ENCODE results near the gene ETV6.

ETV6 gene

GRCh38 chr12:11774821-11775220, 125.3 kb downstream of the ETV6 start:
- H3K36me3 Mint-ChIP-seq (ENCODE audit: low read depth): peaks cover 35% of the 10 kb centered on the region
- H3K9me3 Mint-ChIP-seq: no peaks in the 10 kb centered on the region
- H3K27me3 Mint-ChIP-seq: no peaks in the 10 kb centered on the region
- H3K4me3 Mint-ChIP-seq: no peak overlapping the region
- H3K4me1 Mint-ChIP-seq (ENCODE audit: low read depth): peaks cover 73% of the 10 kb centered on the region
- peak overlapping the region; percentile 22 for H3K27ac Mint-ChIP-seq

DNA sequence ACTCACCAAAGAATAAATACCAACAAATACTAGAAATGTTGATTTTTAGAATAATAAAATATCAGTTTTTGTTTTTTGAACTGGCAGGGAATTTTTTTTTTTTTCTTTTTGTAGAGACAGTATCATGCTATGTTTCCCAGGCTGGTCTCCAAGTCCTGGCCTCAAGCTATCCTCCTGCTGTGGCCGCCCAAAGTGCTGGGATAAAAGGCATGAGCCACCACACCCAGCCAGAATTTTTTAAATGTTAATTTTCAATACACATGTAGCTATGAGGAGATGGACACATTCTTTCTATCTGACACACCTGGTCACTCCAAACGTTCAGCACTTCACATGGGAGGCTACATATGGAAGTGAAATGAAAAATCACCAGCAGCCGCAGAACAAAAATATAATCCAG, 126.8 kb downstream of the ETV6 start:
- H3K9me3 Mint-ChIP-seq: no peaks in the 10 kb centered on the region
- H3K4me3 Mint-ChIP-seq: no peak overlapping the region
- H3K4me1 Mint-ChIP-seq (ENCODE audit: low read depth): peaks cover 73% of the 10 kb centered on the region
- H3K27me3 Mint-ChIP-seq: no peaks in the 10 kb centered on the region
- H3K27ac Mint-ChIP-seq: no peak overlapping the region
- H3K36me3 Mint-ChIP-seq (ENCODE audit: low read depth): peaks cover 23% of the 10 kb centered on the region

- peaks cover 18% of the 10 kb centered on the region for H3K36me3 Mint-ChIP-seq (ENCODE audit: low read depth)
- H3K4me1 Mint-ChIP-seq (ENCODE audit: low read depth): peaks cover 62% of the 10 kb centered on the region
- no peak overlapping the region for H3K4me3 Mint-ChIP-seq
- no peak overlapping the region for H3K27ac Mint-ChIP-seq
- no peaks in the 10 kb centered on the region for H3K27me3 Mint-ChIP-seq
- H3K9me3 Mint-ChIP-seq: no peaks in the 10 kb centered on the region
Observed at GRCh38 chr12:11777451-11777850, 128.0 kb downstream of the ETV6 start.

DNA sequence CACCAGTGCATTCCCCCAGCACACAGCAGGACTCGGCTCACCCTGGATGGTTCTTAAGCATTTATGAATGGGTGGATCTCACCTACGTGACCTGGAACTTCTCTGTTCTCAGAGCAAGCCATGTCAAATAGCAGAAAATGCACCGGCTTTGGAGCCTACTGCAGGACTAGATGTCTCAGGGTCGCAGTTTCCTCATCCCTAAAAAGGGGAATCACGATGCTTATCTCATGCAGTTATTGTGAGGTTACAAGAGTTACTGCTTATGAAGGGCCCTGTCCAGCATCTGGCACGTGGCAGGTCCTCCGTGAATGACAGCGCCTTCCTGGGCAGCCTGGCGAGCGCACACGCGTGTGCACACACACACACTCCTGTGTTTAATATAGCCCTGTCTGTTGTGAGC, 128.5 kb downstream of the ETV6 start:
- H3K27me3 Mint-ChIP-seq: no peaks in the 10 kb centered on the region
- no peak overlapping the region for H3K27ac Mint-ChIP-seq
- peaks cover 63% of the 10 kb centered on the region for H3K4me1 Mint-ChIP-seq (ENCODE audit: low read depth)
- no peaks in the 10 kb centered on the region for H3K9me3 Mint-ChIP-seq
- no peak overlapping the region for H3K4me3 Mint-ChIP-seq
- peaks cover 19% of the 10 kb centered on the region for H3K36me3 Mint-ChIP-seq (ENCODE audit: low read depth)

DNA sequence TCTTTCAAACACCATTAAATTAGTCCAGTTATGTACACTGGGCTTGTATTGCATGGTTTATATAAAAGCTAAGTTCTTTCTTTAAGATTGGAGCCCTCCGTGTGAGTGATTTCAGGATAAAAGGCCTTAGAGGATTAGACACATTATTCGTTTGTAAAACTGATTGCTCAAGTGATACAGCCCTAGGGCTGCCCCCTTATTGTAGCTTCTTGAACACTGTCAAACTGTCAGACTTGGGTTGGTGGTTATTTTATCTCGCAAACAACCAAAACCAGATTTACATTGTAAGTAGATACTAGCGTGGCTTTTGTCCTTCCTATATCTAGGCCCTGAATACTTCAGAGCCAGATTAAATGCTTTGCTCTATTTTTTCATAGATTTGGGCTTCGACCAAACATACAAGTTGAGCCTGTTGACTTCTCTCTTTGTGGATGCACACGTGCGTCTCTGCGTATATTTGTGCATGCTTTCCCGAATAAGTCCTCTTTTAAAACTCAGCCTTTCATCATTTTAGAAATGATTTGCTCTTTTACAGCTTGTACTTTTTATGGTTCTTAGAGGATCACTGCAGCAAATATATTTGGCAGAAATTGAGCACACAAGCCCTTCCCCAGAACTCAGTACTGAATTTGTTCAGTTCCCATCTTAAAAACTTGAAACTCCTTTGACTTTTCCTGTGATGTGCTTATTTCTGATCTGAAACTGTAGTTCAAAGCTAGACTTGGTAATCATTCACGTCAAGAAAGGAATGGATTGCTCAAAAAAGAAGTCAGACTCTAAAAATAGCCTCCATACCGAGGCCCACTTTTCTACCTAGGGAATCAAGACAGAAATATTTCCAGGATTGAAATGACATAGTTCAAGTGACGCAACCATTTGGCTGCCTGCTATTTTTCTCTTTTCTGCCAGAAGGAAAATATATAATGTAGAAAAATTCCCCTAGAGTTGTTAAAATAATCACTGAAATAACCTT, 129.5 kb downstream of the ETV6 start:
- H3K27me3 Mint-ChIP-seq: no peaks in the 10 kb centered on the region
- no peak overlapping the region for H3K4me3 Mint-ChIP-seq
- peaks cover 19% of the 10 kb centered on the region for H3K36me3 Mint-ChIP-seq (ENCODE audit: low read depth)
- H3K27ac Mint-ChIP-seq: peak overlapping the region; percentile 43
- H3K9me3 Mint-ChIP-seq: no peaks in the 10 kb centered on the region
- peaks cover 65% of the 10 kb centered on the region for H3K4me1 Mint-ChIP-seq (ENCODE audit: low read depth)

DNA sequence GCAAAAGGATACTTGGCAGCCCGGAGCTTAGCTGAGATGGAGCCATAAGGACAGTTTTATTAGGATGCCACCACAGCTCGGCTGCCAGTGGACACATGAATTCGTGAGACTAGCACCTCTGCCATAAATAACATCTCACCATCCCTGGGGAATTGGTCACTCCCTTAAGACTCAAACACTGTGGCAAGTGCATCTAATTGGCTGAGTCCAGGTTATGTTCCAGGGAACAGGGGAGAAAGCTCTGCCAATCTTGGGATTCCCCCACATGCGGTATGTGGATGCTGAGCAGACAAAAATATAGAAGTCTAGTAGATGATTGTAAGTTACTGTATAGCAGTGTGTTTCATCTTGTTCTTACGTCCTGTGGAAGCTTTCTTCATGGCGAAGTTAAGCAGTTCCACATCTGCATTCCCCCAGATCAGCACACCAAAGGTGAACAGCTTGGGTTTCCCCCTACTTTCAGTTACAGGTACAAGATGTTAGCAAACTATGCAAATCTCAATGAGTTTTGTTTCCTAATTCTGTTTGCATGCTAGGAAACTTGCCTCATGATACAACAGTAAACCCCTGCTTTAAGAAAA, 131.1 kb downstream of the ETV6 start:
- Mint-ChIP-seq H3K4me3 (no peak overlapping the region), H3K27ac (no peak overlapping the region), H3K4me1 (ENCODE audit: low read depth) (peaks cover 55% of the 10 kb centered on the region), H3K9me3 (no peaks in the 10 kb centered on the region), H3K27me3 (no peaks in the 10 kb centered on the region), H3K36me3 (ENCODE audit: low read depth) (peaks cover 17% of the 10 kb centered on the region)

GRCh38 chr12:11782914-11783420, 133.5 kb downstream of the ETV6 start:
- Mint-ChIP-seq H3K27ac (peak overlapping the region; percentile 28), H3K4me3 (no peak overlapping the region), H3K4me1 (ENCODE audit: low read depth) (peaks cover 54% of the 10 kb centered on the region), H3K36me3 (ENCODE audit: low read depth) (peaks cover 12% of the 10 kb centered on the region), H3K9me3 (no peaks in the 10 kb centered on the region), H3K27me3 (no peaks in the 10 kb centered on the region)

GRCh38 chr12:11785712-11786111, 136.2 kb downstream of the ETV6 start:
- Mint-ChIP-seq H3K36me3 (ENCODE audit: low read depth) (peaks cover 25% of the 10 kb centered on the region), H3K4me3 (no peak overlapping the region), H3K27me3 (no peaks in the 10 kb centered on the region), H3K27ac (no peak overlapping the region), H3K9me3 (no peaks in the 10 kb centered on the region), H3K4me1 (ENCODE audit: low read depth) (peaks cover 38% of the 10 kb centered on the region)

DNA sequence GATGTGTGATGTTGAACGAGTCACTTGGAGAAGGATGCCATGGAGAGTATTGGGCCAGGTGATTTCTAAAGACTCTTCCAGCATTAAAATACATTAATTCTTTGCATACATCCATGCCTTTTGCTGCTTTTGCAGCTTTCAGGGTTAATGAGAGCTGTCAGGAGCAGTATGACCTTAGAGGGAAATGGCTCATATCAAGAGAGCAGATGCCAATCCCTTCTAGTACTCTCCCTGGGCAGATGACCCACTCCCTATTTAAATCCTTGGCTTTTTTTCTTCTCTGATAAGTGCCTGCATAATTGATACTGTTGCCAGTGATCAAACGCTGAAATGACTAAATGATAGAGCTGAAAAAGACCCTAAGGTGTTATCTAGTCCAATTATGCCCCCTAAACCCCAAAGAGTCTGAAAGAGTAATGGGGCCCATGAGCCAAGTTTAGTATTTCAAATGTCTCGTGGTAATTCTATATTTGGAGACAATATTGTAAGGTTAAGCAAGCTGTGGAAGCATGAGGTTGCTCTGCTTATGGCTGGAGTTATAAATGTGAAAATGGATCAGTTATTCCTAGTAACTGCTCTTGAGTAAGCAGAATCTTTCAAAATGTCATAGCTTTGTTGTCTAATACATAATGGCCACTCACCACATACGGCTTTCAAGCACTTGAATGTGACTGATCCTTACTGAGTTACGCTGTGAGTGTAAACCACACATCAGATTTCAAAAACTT, 137.3 kb downstream of the ETV6 start:
- Mint-ChIP-seq H3K4me3 (no peak overlapping the region), H3K9me3 (no peaks in the 10 kb centered on the region), H3K27me3 (no peaks in the 10 kb centered on the region), H3K27ac (no peak overlapping the region), H3K4me1 (ENCODE audit: low read depth) (peaks cover 35% of the 10 kb centered on the region), H3K36me3 (ENCODE audit: low read depth) (peaks cover 34% of the 10 kb centered on the region)

- Mint-ChIP-seq H3K9me3 (no peaks in the 10 kb centered on the region), H3K36me3 (ENCODE audit: low read depth) (peaks cover 38% of the 10 kb centered on the region), H3K4me1 (ENCODE audit: low read depth) (peaks cover 35% of the 10 kb centered on the region), H3K27ac (no peak overlapping the region), H3K4me3 (no peak overlapping the region), H3K27me3 (no peaks in the 10 kb centered on the region)
Observed at GRCh38 chr12:11787437-11787836, 138.0 kb downstream of the ETV6 start.

DNA sequence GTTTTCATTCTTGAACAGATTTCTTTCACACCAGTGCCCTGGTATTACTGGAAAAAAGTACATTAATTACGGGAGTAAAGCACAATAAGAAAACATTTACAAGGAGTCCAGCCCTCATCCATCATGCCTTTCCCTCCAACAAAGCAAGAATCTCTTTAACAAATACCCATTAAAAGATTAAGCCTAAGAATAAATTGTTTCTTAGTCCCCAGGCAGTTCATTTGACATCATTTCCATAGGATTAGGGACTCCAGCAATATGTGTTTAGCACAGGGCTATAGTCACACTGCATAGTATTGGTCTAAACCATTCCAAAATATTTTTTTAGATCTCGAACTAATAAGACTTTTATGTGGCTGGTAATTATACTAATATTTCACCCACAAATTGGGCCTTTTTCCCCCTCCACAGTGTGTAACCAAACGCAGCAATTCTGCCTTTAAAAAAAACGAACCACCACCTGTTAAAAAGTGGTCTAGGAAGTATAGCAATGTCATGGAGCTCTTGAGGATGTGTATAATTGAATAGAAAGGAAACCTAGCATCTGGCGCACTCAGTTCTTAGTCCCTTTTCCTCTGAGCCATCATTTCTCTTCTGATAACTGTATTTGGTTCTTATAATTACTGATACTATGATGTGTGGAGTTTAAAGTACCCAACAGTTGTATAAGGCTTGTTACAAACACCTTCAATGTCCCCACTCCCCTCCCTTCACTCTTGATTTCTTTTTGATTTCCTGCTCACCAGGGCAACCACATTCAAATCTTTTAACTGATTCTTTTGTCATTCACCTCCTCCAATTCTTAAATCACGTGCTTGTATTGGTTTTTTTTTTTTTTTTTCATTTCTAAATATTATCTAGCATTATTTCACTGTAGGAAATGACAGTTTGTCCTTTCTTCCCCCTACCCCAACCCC, 138.7 kb downstream of the ETV6 start:
- Mint-ChIP-seq H3K27ac (no peak overlapping the region), H3K4me3 (no peak overlapping the region), H3K27me3 (no peaks in the 10 kb centered on the region), H3K4me1 (ENCODE audit: low read depth) (peaks cover 29% of the 10 kb centered on the region), H3K36me3 (ENCODE audit: low read depth) (peaks cover 32% of the 10 kb centered on the region), H3K9me3 (no peaks in the 10 kb centered on the region)

DNA sequence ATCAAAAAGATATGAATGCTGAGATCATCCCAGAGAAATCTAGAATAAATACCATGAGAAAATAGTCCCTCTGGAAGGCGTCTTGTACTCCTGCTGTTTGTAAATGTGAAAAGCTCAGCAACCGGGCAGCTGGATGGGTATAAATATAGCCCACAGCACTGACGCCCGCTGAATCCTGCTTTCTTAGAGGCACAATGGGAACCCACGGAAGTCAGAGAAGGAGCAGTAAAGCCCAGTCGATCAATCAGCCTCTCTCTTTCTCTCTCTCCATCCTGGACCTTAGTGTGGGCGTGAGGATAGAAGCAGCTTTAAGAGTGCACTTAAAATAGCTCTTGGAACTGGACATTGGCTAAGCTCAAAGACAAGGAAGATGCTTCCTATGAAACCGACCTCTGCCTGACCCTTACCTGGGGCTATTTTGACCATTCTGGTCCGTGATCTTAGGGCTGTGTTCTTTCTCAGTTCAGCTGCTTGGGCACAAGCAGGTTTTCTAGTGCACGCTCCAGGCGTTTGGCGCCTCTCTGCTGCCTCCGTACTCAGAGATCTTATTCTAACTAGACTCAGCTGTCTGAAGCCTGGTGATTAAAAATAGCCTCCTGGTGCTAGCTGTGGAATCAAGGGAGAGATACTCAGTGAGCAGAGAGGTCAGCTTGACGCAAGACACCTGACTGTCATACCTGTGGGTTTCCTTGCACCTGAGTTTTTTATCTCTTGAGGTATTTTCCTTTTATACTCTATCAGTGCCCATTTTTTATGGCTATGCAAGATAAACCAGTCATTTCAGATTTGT, 144.6 kb downstream of the ETV6 start:
- peaks cover 46% of the 10 kb centered on the region for H3K4me1 Mint-ChIP-seq (ENCODE audit: low read depth)
- no peaks in the 10 kb centered on the region for H3K9me3 Mint-ChIP-seq
- H3K27me3 Mint-ChIP-seq: no peaks in the 10 kb centered on the region
- H3K4me3 Mint-ChIP-seq: no peak overlapping the region
- no peak overlapping the region for H3K27ac Mint-ChIP-seq
- peaks cover 34% of the 10 kb centered on the region for H3K36me3 Mint-ChIP-seq (ENCODE audit: low read depth)

DNA sequence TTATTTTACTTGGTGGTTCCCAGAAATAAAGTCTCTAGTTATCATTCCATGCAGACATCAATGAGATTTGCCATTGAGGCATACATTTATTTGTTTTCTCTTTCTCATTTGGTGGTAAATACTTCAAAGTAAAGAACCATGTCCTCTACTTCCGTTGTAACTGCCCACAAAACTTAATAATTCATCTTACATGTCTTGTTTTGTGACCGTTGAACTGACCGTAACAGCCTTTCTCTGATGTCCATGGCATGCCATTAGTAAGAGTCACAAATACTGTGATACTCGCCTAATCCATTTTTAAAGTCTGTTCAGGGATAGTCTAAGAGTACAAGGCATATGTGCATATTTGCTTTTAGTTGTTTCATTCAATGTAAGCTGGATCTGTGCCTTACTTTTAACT, 145.3 kb downstream of the ETV6 start:
- Mint-ChIP-seq H3K27ac (no peak overlapping the region), H3K4me3 (no peak overlapping the region)

More for the DNA sequence above, 145.3 kb downstream of the ETV6 start:
- Mint-ChIP-seq H3K27me3 (no peaks in the 10 kb centered on the region), H3K4me1 (ENCODE audit: low read depth) (peaks cover 45% of the 10 kb centered on the region), H3K9me3 (no peaks in the 10 kb centered on the region), H3K36me3 (ENCODE audit: low read depth) (peaks cover 28% of the 10 kb centered on the region)
